Keratinocyte (primary cell): ENCODE data around the gene HUS1B.

Experiments used
- EZH2 ChIP-seq: IDR thresholded peaks from one replicate; pipeline ENCODE4 v1.6.1; 2012; ENCODE audit warnings: inconsistent platforms, mild to moderate bottlenecking, low read length, moderate library complexity
- TF ChIP-seq, protein P1 (sequence below), 3 experiments: IDR thresholded peaks in 1 of 3; conservative IDR thresholded peaks in 1 of 3; optimal IDR thresholded peaks in 1 of 3; 2 replicates in 2 of 3; 3 replicates in 1 of 3; pipeline versions ENCODE3 to v1.5.1; 2011; ENCODE audit warnings: low read length in 3 of 3, mild to moderate bottlenecking in 3 of 3, moderate library complexity in 2 of 3, control low read depth in 1 of 3, inconsistent platforms in 1 of 3; ENCODE audit not compliant: insufficient read depth in 2 of 3; ENCODE audit errors: extremely low read depth in 1 of 3

DNA sequence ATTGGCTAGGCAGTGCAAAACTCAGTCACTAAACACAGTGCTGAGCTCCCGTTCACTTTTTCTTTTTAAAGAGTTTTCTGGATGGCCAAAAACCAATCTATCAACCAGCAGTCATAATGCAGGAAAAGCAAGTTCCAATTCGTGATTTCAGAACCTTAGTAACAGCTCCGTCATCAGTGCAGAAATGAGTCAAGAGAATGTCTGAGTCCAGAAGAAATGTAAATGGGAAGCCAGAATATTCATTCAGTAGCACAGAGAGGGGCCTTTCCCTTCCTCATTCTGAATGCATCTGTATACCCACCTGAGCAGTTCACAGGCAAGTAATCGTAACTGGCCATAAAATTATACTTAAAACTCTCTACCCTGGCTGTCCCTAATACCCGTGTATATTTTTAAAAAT is 20.4 kb downstream of the HUS1B start:
- no peak for TF ChIP-seq EZH2
- TF ChIP-seq, protein P1, sequence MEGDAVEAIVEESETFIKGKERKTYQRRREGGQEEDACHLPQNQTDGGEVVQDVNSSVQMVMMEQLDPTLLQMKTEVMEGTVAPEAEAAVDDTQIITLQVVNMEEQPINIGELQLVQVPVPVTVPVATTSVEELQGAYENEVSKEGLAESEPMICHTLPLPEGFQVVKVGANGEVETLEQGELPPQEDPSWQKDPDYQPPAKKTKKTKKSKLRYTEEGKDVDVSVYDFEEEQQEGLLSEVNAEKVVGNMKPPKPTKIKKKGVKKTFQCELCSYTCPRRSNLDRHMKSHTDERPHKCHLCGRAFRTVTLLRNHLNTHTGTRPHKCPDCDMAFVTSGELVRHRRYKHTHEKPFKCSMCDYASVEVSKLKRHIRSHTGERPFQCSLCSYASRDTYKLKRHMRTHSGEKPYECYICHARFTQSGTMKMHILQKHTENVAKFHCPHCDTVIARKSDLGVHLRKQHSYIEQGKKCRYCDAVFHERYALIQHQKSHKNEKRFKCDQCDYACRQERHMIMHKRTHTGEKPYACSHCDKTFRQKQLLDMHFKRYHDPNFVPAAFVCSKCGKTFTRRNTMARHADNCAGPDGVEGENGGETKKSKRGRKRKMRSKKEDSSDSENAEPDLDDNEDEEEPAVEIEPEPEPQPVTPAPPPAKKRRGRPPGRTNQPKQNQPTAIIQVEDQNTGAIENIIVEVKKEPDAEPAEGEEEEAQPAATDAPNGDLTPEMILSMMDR (optimal IDR thresholded peaks at IDR 0.05 in 1 of 3, IDR thresholded peaks at IDR 0.05 in 1 of 3, conservative IDR thresholded peaks at IDR 0.05 in 1 of 3; ENCODE audit: extremely low read depth in 1 of 3, insufficient read depth in 2 of 3, low read length in 3 of 3), result no peak
